Keratinocyte (primary cell): ENCODE measurements around the gene CFAP54.

Experiments used
- CTCF ChIP-seq, 3 experiments: IDR thresholded peaks in 1 of 3; conservative IDR thresholded peaks in 1 of 3; optimal IDR thresholded peaks in 1 of 3; 2 replicates in 2 of 3; 3 replicates in 1 of 3; pipeline versions ENCODE3 to v1.5.1; 2011; ENCODE audit warnings: low read length in 3 of 3, mild to moderate bottlenecking in 3 of 3, moderate library complexity in 2 of 3, control low read depth in 1 of 3, inconsistent platforms in 1 of 3; ENCODE audit not compliant: insufficient read depth in 2 of 3; ENCODE audit errors: extremely low read depth in 1 of 3
- EZH2 ChIP-seq: IDR thresholded peaks from one replicate; pipeline ENCODE4 v1.6.1; 2012; ENCODE audit warnings: inconsistent platforms, mild to moderate bottlenecking, low read length, moderate library complexity

- TF ChIP-seq CTCF (optimal IDR thresholded peaks at IDR 0.05 in 1 of 3, IDR thresholded peaks at IDR 0.05 in 1 of 3, conservative IDR thresholded peaks at IDR 0.05 in 1 of 3; ENCODE audit: extremely low read depth in 1 of 3, insufficient read depth in 2 of 3, low read length in 3 of 3) = no peak
- TF ChIP-seq EZH2 = no peak
Observed at GRCh38 chr12:96529912-96530311, 40.5 kb downstream of the CFAP54 start.
